SJCRH30 (cell line): ENCODE results near the gene C7orf57. TPM values are rescaled to one million over a fixed set of nuclear protein-coding genes. Genes with fewer than 3 reads are reported as not detected.
"Not testable (repeated sequence)": the region's sequence is repeated elsewhere in the genome, so short reads cannot be mapped to it uniquely, and the experiment has no call there.

ENCODE experiments used
- DNase-seq, 2 experiments: peaks; one replicate each; pipeline ENCODE4 v3.0.0-alpha.2; 2015 to 2020
- H3K27ac ChIP-seq: fragments of 250-450 bp; sonication (Bioruptor Pico); 2 replicates; pipeline ENCODE4 v1.5.1; 2020; ENCODE audit warnings: mild to moderate bottlenecking, moderate library complexity
- H3K27me3 ChIP-seq: fragments of 250-450 bp; sonication (Bioruptor Pico); 2 replicates; pipeline ENCODE4 v1.5.1; 2020; ENCODE audit warnings: mild to moderate bottlenecking, moderate library complexity
- H3K36me3 ChIP-seq: fragments of 250-450 bp; sonication (Bioruptor Pico); 2 replicates; pipeline ENCODE4 v1.5.1; 2020; ENCODE audit warnings: mild to moderate bottlenecking, moderate library complexity
- H3K4me1 ChIP-seq: fragments of 250-450 bp; sonication (Bioruptor Pico); 2 replicates; pipeline ENCODE4 v1.5.1; 2020; ENCODE audit warnings: mild to moderate bottlenecking, moderate library complexity
- H3K4me3 ChIP-seq: fragments of 250-450 bp; sonication (Bioruptor Pico); 2 replicates; pipeline ENCODE4 v1.5.1; 2020; ENCODE audit warnings: mild to moderate bottlenecking, moderate library complexity
- H3K9me3 ChIP-seq: fragments of 250-450 bp; sonication (Bioruptor Pico); replicated peaks from 2 replicates; pipeline ENCODE4 v1.5.1; 2020; ENCODE audit warnings: mild to moderate bottlenecking, moderate library complexity
- total RNA-seq: library from RNA; depleted of rRNA; stranded (reverse); fragments of >200 nt; shearing (Covaris generic); gene quantifications from 2 replicates; pipeline ENCODE4 v1.2.3, GENCODE V29; 2014

C7orf57 gene
- total RNA-seq, 1 experiment from 2014 or later: 0.06 TPM

DNA sequence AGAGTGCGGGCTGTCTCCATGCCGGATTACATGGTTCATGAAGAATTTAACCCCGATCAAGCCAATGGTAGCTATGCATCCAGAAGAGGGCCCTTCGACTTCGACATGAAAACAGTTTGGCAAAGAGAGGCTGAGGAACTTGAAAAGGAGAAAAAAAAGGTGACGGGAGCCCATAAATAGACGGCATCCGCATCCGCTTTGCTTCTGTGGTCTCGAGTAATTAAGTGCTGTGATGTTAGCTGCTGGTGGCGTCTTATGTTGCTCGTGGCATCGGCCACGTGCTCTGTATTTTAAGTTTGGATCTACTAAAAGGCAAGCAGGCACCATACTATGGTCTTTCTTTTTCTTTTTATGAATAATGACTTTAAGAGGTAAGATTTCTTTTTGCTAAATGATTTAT is 11.1 kb downstream of the C7orf57 start:
- DNase-seq: no peak
- no peaks in the 10 kb centered on the region for H3K9me3 ChIP-seq

GRCh38 chr7:48048113-48048512 is 12.8 kb downstream of the C7orf57 start:
- Histone ChIP-seq H3K4me1 (peaks cover 8% of the 10 kb centered on the region), H3K4me3 (no peak overlapping the region), H3K9me3 (no peaks in the 10 kb centered on the region), H3K36me3 (no peaks in the 10 kb centered on the region), H3K27ac (no peak overlapping the region), H3K27me3 (peaks cover 7% of the 10 kb centered on the region; the same call in 1 of the 2 replicates)
- DNase-seq: no peak

More for the DNA sequence above, 11.1 kb downstream of the C7orf57 start:
- no peak overlapping the region; the same call in 1 of the 2 replicates for H3K4me3 ChIP-seq
- H3K27me3 ChIP-seq: peaks cover 7% of the 10 kb centered on the region; the same call in 1 of the 2 replicates
- peaks cover 6% of the 10 kb centered on the region for H3K4me1 ChIP-seq
- no peak overlapping the region for H3K27ac ChIP-seq
- H3K36me3 ChIP-seq: no peaks in the 10 kb centered on the region

DNA sequence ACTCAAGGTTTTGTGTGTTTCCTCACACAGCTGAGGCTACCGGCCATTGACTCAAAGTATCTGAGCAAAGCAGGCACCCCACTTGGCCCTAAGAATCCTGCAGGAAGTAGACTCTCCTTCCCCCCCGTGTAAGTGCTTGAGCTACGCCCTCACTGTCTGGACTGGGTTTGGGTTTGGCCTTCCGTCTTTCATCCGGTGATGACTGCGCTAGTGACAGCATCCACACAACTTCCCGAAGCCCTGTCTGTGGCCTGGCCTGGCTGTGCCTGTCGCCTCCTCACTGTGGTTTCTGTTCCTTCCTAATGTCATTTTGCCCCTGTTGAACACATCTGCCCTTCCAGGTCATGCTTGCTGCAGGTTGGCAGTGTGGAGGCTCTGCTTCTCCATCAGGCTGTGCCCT is 14.5 kb downstream of the C7orf57 start:
- Histone ChIP-seq H3K36me3 (no peaks in the 10 kb centered on the region), H3K9me3 (no peaks in the 10 kb centered on the region), H3K4me3 (no peak overlapping the region), H3K4me1 (peaks cover 8% of the 10 kb centered on the region), H3K27ac (no peak overlapping the region), H3K27me3 (peaks cover 7% of the 10 kb centered on the region; the same call in 1 of the 2 replicates)
- no peak for DNase-seq

DNA sequence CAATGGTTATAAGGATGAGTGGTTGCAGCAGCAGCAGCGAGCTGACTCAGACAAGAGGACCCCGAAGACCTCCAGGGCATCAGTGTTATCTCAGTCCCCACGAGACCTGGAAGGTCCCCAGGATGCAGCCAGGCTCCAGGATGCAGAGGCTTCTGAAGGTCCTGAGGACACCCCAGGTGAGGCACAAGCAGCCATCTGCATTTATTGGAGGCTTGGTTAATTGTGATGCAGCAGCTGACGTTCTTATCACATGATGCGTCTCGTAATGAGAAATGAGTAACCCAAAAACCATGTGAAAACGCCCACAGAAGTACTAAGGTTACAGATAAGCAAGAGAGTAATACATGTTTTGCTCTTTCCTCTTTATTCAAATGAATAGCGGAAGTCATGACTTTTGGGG is 17.4 kb downstream of the C7orf57 start:
- H3K4me3 ChIP-seq: no peak overlapping the region
- H3K4me1 ChIP-seq: peaks cover 8% of the 10 kb centered on the region
- peaks cover 4% of the 10 kb centered on the region; the same call in 1 of the 2 replicates for H3K27me3 ChIP-seq
- H3K9me3 ChIP-seq: 0 out of 2 replicates have a peak, but pooled peaks cover 8% of the 10 kb centered on the region
- no peak overlapping the region for H3K27ac ChIP-seq
- H3K36me3 ChIP-seq: no peaks in the 10 kb centered on the region
- DNase-seq: peak in 1 of 2 experiments; percentile 26

GRCh38 chr7:48053736-48054135 is 18.4 kb downstream of the C7orf57 start:
- peaks cover 8% of the 10 kb centered on the region for H3K4me1 ChIP-seq
- H3K36me3 ChIP-seq: no peaks in the 10 kb centered on the region
- no peak overlapping the region for H3K4me3 ChIP-seq
- H3K27me3 ChIP-seq: peaks cover under 1% of the 10 kb centered on the region; the same call in 1 of the 2 replicates
- no peak for DNase-seq
- H3K9me3 ChIP-seq: 0 out of 2 replicates have a peak, but pooled peaks cover 8% of the 10 kb centered on the region
- no peak overlapping the region for H3K27ac ChIP-seq

GRCh38 chr7:48058990-48059389 is 23.6 kb downstream of the C7orf57 start:
- Histone ChIP-seq H3K4me3 (no peak overlapping the region), H3K27ac (no peak overlapping the region), H3K27me3 (no peaks in the 10 kb centered on the region), H3K36me3 (no peaks in the 10 kb centered on the region; the same call in 1 of the 2 replicates), H3K9me3 (peaks cover 8% of the 10 kb centered on the region; the same call in 1 of the 2 replicates), H3K4me1 (no peaks in the 10 kb centered on the region)
- no peak for DNase-seq

- no peak for DNase-seq
- Histone ChIP-seq H3K27ac (no peak overlapping the region), H3K27me3 (no peaks in the 10 kb centered on the region), H3K9me3 (peaks cover 8% of the 10 kb centered on the region; the same call in 1 of the 2 replicates), H3K36me3 (no peaks in the 10 kb centered on the region; the same call in 1 of the 2 replicates), H3K4me3 (no peak overlapping the region), H3K4me1 (no peaks in the 10 kb centered on the region)
Observed at GRCh38 chr7:48059706-48060105, 24.4 kb downstream of the C7orf57 start.

DNA sequence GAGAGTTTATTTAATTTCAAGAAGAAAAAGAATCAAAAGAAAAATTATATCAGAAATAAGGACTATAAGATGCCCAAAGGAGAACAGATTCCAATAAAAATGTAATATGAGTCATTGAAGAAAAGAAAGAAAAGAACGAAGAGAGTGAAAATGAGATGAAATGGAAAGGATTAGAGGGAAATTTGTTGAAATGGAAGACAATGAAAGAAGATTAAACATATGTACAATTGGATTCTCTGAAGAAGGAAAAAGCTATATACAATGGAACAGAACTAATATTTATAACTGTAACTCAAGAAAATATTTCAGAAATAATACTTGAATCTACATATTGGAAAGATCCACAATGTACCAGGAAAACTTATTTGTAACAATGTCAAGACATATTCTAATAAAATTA is 28.6 kb downstream of the C7orf57 start:
- Histone ChIP-seq H3K4me3 (no peak overlapping the region), H3K27ac (no peak overlapping the region), H3K4me1 (no peaks in the 10 kb centered on the region), H3K36me3 (no peaks in the 10 kb centered on the region; the same call in 1 of the 2 replicates), H3K27me3 (no peaks in the 10 kb centered on the region), H3K9me3 (no peaks in the 10 kb centered on the region; the same call in 1 of the 2 replicates)
- no peak for DNase-seq

DNA sequence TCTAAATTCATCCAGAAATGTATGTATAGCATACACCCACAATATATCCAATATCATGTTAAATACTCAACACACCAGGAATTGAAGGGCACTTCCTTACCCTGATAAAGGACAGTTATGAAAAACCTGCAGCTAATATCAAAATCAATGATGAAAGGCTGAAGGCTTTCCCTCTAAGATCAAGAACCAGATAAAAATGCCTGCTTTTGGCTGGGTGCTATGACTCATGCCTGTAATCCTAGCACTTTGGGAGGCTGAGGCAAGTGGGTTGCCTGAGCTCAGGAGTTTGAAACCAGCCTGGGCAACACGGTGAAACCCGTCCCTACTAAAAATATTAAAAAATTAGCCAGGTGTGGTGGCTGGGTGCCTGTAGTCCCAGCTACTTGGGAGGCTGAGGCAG is 32.1 kb downstream of the C7orf57 start:
- Histone ChIP-seq H3K4me1 (no peaks in the 10 kb centered on the region), H3K9me3 (no peaks in the 10 kb centered on the region; the same call in 1 of the 2 replicates), H3K27ac (no peak overlapping the region), H3K36me3 (no peaks in the 10 kb centered on the region; the same call in 1 of the 2 replicates), H3K27me3 (no peaks in the 10 kb centered on the region), H3K4me3 (no peak overlapping the region)
- DNase-seq: no peak

GRCh38 chr7:48074204-48074654 is 38.9 kb downstream of the C7orf57 start:
- no peaks in the 10 kb centered on the region for H3K27me3 ChIP-seq
- H3K4me3 ChIP-seq: no peak overlapping the region
- no peaks in the 10 kb centered on the region for H3K36me3 ChIP-seq
- no peak for DNase-seq
- no peaks in the 10 kb centered on the region; the same call in 1 of the 2 replicates for H3K9me3 ChIP-seq
- H3K4me1 ChIP-seq: peaks cover 2% of the 10 kb centered on the region; the same call in 1 of the 2 replicates
- no peak overlapping the region for H3K27ac ChIP-seq

GRCh38 chr7:48077423-48077822 is 42.1 kb downstream of the C7orf57 start:
- Histone ChIP-seq H3K27ac (no peak overlapping the region), H3K27me3 (no peaks in the 10 kb centered on the region), H3K4me3 (no peak overlapping the region), H3K9me3 (no peaks in the 10 kb centered on the region; the same call in 1 of the 2 replicates), H3K36me3 (no peaks in the 10 kb centered on the region), H3K4me1 (peaks cover 2% of the 10 kb centered on the region; the same call in 1 of the 2 replicates)
- DNase-seq: no peak

DNA sequence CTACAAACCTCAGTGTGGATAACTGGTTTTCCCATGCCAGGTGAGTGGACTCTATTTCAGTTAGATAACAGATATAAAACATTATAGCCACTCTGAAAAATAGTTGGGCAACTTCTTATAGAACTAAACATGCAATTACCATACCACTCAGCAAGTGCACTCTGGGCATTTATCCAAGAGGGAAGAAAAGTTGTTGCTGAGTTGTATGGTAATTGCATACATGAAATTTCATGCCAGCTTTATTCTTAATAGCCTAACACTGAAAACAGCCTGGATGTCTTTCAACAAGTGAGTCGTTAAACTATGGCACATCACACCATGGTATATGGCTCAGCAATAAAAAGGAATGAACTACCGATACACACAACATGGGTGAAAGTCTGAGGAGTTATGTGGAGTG is 43.1 kb downstream of the C7orf57 start:
- no peak for DNase-seq
- peaks cover 11% of the 10 kb centered on the region for H3K4me1 ChIP-seq
- H3K36me3 ChIP-seq: no peaks in the 10 kb centered on the region
- H3K9me3 ChIP-seq: no peaks in the 10 kb centered on the region
- H3K27me3 ChIP-seq: no peaks in the 10 kb centered on the region
- no peak overlapping the region for H3K4me3 ChIP-seq
- no peak overlapping the region for H3K27ac ChIP-seq

DNA sequence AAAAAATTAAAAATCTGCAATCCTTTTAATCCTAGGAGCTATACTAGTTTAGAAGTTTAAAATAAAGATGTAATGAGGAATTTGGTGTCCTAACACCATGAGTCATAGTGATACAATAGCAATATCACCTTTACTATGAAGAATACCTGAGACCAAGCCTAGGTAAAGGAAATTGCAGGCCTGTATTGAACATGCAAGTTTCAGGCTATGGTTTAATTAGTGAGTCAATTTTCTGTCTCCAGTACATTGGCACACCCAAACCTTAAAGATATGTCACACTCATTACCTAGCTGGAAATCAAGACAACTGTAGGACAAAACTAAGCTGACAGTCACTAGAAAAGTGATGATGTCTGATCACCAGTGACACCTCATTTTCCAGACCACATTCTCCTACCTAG is 47.0 kb downstream of the C7orf57 start:
- peaks cover 39% of the 10 kb centered on the region for H3K4me1 ChIP-seq
- not testable (repeated sequence) for H3K36me3 ChIP-seq, DNase-seq, H3K27ac ChIP-seq, H3K27me3 ChIP-seq, H3K9me3 ChIP-seq, H3K4me3 ChIP-seq

- Histone ChIP-seq H3K27me3 (no peaks in the 10 kb centered on the region), H3K4me1 (peaks cover 39% of the 10 kb centered on the region), H3K9me3 (no peaks in the 10 kb centered on the region), H3K36me3 (no peaks in the 10 kb centered on the region), H3K27ac (peak overlapping the region; percentile 89), H3K4me3 (no peak overlapping the region)
- DNase-seq: peak; percentile 65 to 73
Observed at GRCh38 chr7:48083114-48083830, 47.9 kb downstream of the C7orf57 start.

- Histone ChIP-seq H3K36me3 (no peaks in the 10 kb centered on the region), H3K9me3 (no peaks in the 10 kb centered on the region), H3K27ac (peak overlapping the region; percentile 89), H3K4me3 (no peak overlapping the region), H3K4me1 (peaks cover 39% of the 10 kb centered on the region), H3K27me3 (no peaks in the 10 kb centered on the region)
- DNase-seq: peak; percentile 93 to 96
Observed at GRCh38 chr7:48084727-48085432, 49.5 kb downstream of the C7orf57 start.
